AG04449 (cell line): ENCODE results near the gene CASTOR2.
"Not testable (repeated sequence)": the region's sequence is repeated elsewhere in the genome, so short reads cannot be mapped to it uniquely, and the experiment has no call there.

Source experiments
- CTCF ChIA-PET: fragments of 350-600 bp; formaldehyde crosslinking; extraction: SDS; loops from one replicate; lab custom pipeline; 2021; ENCODE audit warnings: antibody characterized with exemption; lab: Yijun Ruan, JAX
- POLR2A ChIA-PET: fragments of 400-600, 350-600 bp; formaldehyde crosslinking; extraction: SDS; loops from one replicate; lab custom pipeline; 2020; ENCODE audit warnings: antibody characterized with exemption, inconsistent platforms; lab: Yijun Ruan, JAX
- DNase-seq: peaks from one replicate; pipeline ENCODE4 v3.0.0-alpha.2; 2010; ENCODE audit warnings: low read depth, low spot score
- H3K4me3 ChIP-seq: 2 replicates; pipeline ENCODE4 v1.5.1; 2011; ENCODE audit warnings: low read depth, mild to moderate bottlenecking, control low read depth, low read length
- TF ChIP-seq, protein P1 (sequence below): IDR thresholded peaks from one replicate; pipeline ENCODE4 v1.5.1; 2011; ENCODE audit warnings: mild to moderate bottlenecking, moderate library complexity, low read length, control low read depth, inconsistent platforms; ENCODE audit not compliant: insufficient read depth; ENCODE audit errors: missing control alignments

CASTOR2 gene

GRCh38 chr7:75055830-75056772 is 91.6 kb downstream of the CASTOR2 start:
- H3K4me3 ChIP-seq: no peak overlapping the region
- POLR2A ChIA-PET: no interaction called here
- no peak for DNase-seq
- TF ChIP-seq, protein P1, sequence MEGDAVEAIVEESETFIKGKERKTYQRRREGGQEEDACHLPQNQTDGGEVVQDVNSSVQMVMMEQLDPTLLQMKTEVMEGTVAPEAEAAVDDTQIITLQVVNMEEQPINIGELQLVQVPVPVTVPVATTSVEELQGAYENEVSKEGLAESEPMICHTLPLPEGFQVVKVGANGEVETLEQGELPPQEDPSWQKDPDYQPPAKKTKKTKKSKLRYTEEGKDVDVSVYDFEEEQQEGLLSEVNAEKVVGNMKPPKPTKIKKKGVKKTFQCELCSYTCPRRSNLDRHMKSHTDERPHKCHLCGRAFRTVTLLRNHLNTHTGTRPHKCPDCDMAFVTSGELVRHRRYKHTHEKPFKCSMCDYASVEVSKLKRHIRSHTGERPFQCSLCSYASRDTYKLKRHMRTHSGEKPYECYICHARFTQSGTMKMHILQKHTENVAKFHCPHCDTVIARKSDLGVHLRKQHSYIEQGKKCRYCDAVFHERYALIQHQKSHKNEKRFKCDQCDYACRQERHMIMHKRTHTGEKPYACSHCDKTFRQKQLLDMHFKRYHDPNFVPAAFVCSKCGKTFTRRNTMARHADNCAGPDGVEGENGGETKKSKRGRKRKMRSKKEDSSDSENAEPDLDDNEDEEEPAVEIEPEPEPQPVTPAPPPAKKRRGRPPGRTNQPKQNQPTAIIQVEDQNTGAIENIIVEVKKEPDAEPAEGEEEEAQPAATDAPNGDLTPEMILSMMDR: no peak
- CTCF ChIA-PET: interaction anchor here (4.9 kb wide), 1 partner anchor 11 kb away, joined by 30 read pairs; no protein-coding TSS in a partner anchor

- DNase-seq: no peak
- ChIA-PET CTCF (no interaction called here), POLR2A (no interaction called here)
- no peak overlapping the region for H3K4me3 ChIP-seq
- TF ChIP-seq, protein P1: no peak
These were observed 93.9 kb downstream of the CASTOR2 start for GRCh38 chr7:75058406-75058805.

- no peak for DNase-seq
- TF ChIP-seq, protein P1: no peak
- ChIA-PET CTCF (no interaction called here), POLR2A (no interaction called here)
- no peak overlapping the region for H3K4me3 ChIP-seq
These were observed 99.8 kb downstream of the CASTOR2 start for GRCh38 chr7:75064291-75064690.

GRCh38 chr7:75064801-75065200 is 100.3 kb downstream of the CASTOR2 start:
- H3K4me3 ChIP-seq: no peak overlapping the region
- TF ChIP-seq, protein P1: no peak
- ChIA-PET POLR2A (no interaction called here), CTCF (no interaction called here)
- no peak for DNase-seq

DNA sequence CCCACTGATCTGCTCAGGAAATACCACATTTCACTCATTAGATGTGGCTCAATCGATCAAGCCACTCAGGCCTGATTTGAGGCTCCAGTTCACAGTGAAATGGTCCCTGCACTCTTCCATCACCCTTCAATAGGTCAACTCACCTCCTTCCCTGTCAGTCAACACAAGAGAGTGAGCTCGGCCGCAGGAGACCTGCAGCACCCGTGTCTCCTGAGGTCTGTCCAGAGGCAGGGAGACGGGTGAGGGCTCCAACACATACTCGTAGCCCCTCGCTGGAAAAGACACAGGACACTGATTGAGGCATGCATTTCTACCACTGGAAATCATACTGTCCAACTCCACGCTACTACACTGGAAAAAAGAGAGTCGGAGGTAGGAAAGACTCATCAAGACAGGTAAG is 102.0 kb downstream of the CASTOR2 start:
- CTCF ChIA-PET: no interaction called here
- DNase-seq: no peak
- POLR2A ChIA-PET: no interaction called here
- TF ChIP-seq, protein P1: no peak
- H3K4me3 ChIP-seq: no peak overlapping the region

- ChIA-PET CTCF (interaction anchor here (1.0 to 1.3 kb wide), 3 partner anchors 19 to 689 kb away, joined by 3 to 4 read pairs (median 3); no protein-coding TSS in a partner anchor), POLR2A (no interaction called here)
- H3K4me3 ChIP-seq: peak overlapping the region; percentile 82
- TF ChIP-seq, protein P1: no peak
- no peak for DNase-seq
These were observed 108.4 kb downstream of the CASTOR2 start for GRCh38 chr7:75072981-75073283.

GRCh38 chr7:75074262-75074641 is 109.7 kb downstream of the CASTOR2 start:
- POLR2A ChIA-PET, CTCF ChIA-PET, DNase-seq: not testable (repeated sequence)
- peak overlapping the region; percentile 82 for H3K4me3 ChIP-seq
